ENCODE data around the gene PRKACA.

Gene PRKACA

GRCh38 chr19:14119146-14119545, 1.6 kb upstream of the PRKACA start:
- TF ChIP-seq EZH2phosphoT487 (IDR thresholded peaks at IDR 0.05; ENCODE audit: low read length): no peak
- TF ChIP-seq EZH2 (optimal IDR thresholded peaks at IDR 0.05; ENCODE audit: low read depth, low read length): no peak
- no peak for TF ChIP-seq CTCF (IDR thresholded peaks at IDR 0.05; ENCODE audit: low read length)
- H3K9me3 ChIP-seq (replicated peaks; ENCODE audit: insufficient read depth, low read length): no peaks in the 10 kb centered on the region
- no peaks in the 10 kb centered on the region for H4K20me1 ChIP-seq (ENCODE audit: insufficient read depth, low read length)
- H3K9ac ChIP-seq (ENCODE audit: low read length): no peak overlapping the region; the same call in 1 of the 2 replicates
- H3K4me3 ChIP-seq (ENCODE audit: low read length): no peak overlapping the region
- peak overlapping the region; percentile 66; the same call in 1 of the 2 replicates for H3K27ac ChIP-seq (ENCODE audit: low read length)
- H3K4me1 ChIP-seq (ENCODE audit: low read length): peaks cover 14% of the 10 kb centered on the region
- H3K9me2 ChIP-seq (replicated peaks; ENCODE audit: insufficient read depth, low read length): no peaks in the 10 kb centered on the region
- no peak overlapping the region for H2AFZ ChIP-seq (ENCODE audit: low read length)
- no peak for DNase-seq
- H3F3A ChIP-seq (ENCODE audit: insufficient read depth, low read length): peaks cover 24% of the 10 kb centered on the region
- H3K27me3 ChIP-seq (replicated peaks; ENCODE audit: insufficient read depth, low read length): no peaks in the 10 kb centered on the region
- no peak overlapping the region for H3K4me2 ChIP-seq (ENCODE audit: low read depth, low read length)
- no peaks in the 10 kb centered on the region for H3K36me3 ChIP-seq (replicated peaks; ENCODE audit: insufficient read depth, low read length)
- peaks cover 30% of the 10 kb centered on the region for H3K79me2 ChIP-seq (ENCODE audit: low read length)

- H3K27me3 ChIP-seq (replicated peaks; ENCODE audit: insufficient read depth, low read length): no peaks in the 10 kb centered on the region
- TF ChIP-seq CTCF (IDR thresholded peaks at IDR 0.05; ENCODE audit: low read length) (no peak), EZH2 (optimal IDR thresholded peaks at IDR 0.05; ENCODE audit: low read depth, low read length) (no peak), EZH2phosphoT487 (IDR thresholded peaks at IDR 0.05; ENCODE audit: low read length) (no peak)
- peak overlapping the region; percentile 56 for H3K4me3 ChIP-seq (ENCODE audit: low read length)
- peak overlapping the region; percentile 66; the same call in 1 of the 2 replicates for H3K27ac ChIP-seq (ENCODE audit: low read length)
- peaks cover 15% of the 10 kb centered on the region for H3K4me1 ChIP-seq (ENCODE audit: low read length)
- no peaks in the 10 kb centered on the region for H3K36me3 ChIP-seq (replicated peaks; ENCODE audit: insufficient read depth, low read length)
- DNase-seq: no peak
- H4K20me1 ChIP-seq (ENCODE audit: insufficient read depth, low read length): no peaks in the 10 kb centered on the region
- no peaks in the 10 kb centered on the region for H3K9me3 ChIP-seq (replicated peaks; ENCODE audit: insufficient read depth, low read length)
- H3K79me2 ChIP-seq (ENCODE audit: low read length): peaks cover 38% of the 10 kb centered on the region
- H3F3A ChIP-seq (ENCODE audit: insufficient read depth, low read length): peaks cover 24% of the 10 kb centered on the region
- peak overlapping the region; percentile 77 for H3K4me2 ChIP-seq (ENCODE audit: low read depth, low read length)
- H2AFZ ChIP-seq (ENCODE audit: low read length): peak overlapping the region; percentile 57
- peak overlapping the region; percentile 66 for H3K9ac ChIP-seq (ENCODE audit: low read length)
- no peaks in the 10 kb centered on the region for H3K9me2 ChIP-seq (replicated peaks; ENCODE audit: insufficient read depth, low read length)
Measured at GRCh38 chr19:14118165-14119051, 846 bp upstream of the PRKACA start.

- H3K9ac ChIP-seq (ENCODE audit: low read length): peak overlapping the region; percentile 75
- no peaks in the 10 kb centered on the region for H3K27me3 ChIP-seq (replicated peaks; ENCODE audit: insufficient read depth, low read length)
- H3K36me3 ChIP-seq (replicated peaks; ENCODE audit: insufficient read depth, low read length): no peaks in the 10 kb centered on the region
- H3K27ac ChIP-seq (ENCODE audit: low read length): no peak overlapping the region
- peaks cover 24% of the 10 kb centered on the region for H3F3A ChIP-seq (ENCODE audit: insufficient read depth, low read length)
- H3K9me3 ChIP-seq (replicated peaks; ENCODE audit: insufficient read depth, low read length): no peaks in the 10 kb centered on the region
- peak overlapping the region; percentile 92 for H3K4me3 ChIP-seq (ENCODE audit: low read length)
- H3K4me1 ChIP-seq (ENCODE audit: low read length): peaks cover 24% of the 10 kb centered on the region
- peaks cover 45% of the 10 kb centered on the region for H3K79me2 ChIP-seq (ENCODE audit: low read length)
- DNase-seq: no peak
- H2AFZ ChIP-seq (ENCODE audit: low read length): peak overlapping the region; percentile 23; the same call in 1 of the 2 replicates
- no peak for TF ChIP-seq EZH2phosphoT487 (IDR thresholded peaks at IDR 0.05; ENCODE audit: low read length)
- no peak for TF ChIP-seq EZH2 (optimal IDR thresholded peaks at IDR 0.05; ENCODE audit: low read depth, low read length)
- no peak for TF ChIP-seq CTCF (IDR thresholded peaks at IDR 0.05; ENCODE audit: low read length)
- H3K9me2 ChIP-seq (replicated peaks; ENCODE audit: insufficient read depth, low read length): no peaks in the 10 kb centered on the region
- H4K20me1 ChIP-seq (ENCODE audit: insufficient read depth, low read length): no peaks in the 10 kb centered on the region
- H3K4me2 ChIP-seq (ENCODE audit: low read depth, low read length): peak overlapping the region; percentile 97
Measured at GRCh38 chr19:14116918-14117578, 514 bp downstream of the PRKACA start.
